OCI-LY1 (cell line): Measurements from ENCODE around the gene GNG12.

ENCODE experiments used
- EZH2 ChIP-seq: fragments of 200-600 bp; sonication (generic), shearing (Covaris generic); IDR thresholded peaks from 2 replicates; pipeline ENCODE4 v1.8.0; 2017; ENCODE audit warnings: borderline replicate concordance, mixed run types, mild to moderate bottlenecking, antibody characterized with exemption, low read length, moderate library complexity, mixed read lengths
- TF ChIP-seq, protein P1 (sequence below): fragments of 200-600 bp; sonication (generic), shearing (Covaris generic); IDR thresholded peaks from 2 replicates; pipeline ENCODE4 v1.5.1; 2017; ENCODE audit warnings: mild to moderate bottlenecking, antibody characterized with exemption, low read length, moderate library complexity, mixed read lengths

DNA sequence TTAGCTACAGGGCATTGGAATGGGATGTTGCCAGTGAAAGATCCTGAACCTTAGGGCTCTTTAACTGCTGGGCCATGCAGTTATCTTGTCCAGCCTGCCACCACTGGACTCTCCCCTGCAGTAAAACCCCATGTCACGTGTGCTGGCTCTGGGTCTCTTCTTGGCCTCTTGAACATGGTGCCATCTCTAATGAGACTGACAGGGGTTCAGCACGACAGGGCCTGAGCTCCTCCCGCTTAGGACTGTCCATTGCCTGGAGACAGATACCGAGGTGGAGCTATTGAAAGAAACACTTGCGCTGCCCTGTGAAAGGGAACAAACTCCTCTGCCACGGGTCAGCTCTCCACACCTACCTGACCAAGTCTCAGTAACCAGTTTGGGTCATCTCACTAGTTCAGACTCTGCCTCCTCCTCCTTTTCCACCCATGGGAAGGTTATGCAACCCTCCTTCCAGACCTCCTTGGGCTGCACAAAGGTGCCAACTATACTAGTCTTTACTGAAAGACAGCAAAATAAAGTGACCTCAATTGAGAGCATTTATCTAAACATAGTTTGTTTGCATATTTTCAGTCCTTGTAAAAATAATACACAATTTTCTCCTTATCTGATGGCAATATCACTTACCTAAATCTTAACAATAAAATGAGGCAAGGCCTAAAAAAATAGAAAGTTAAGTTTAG is 66.0 kb downstream of the GNG12 start:
- TF ChIP-seq, protein P1, sequence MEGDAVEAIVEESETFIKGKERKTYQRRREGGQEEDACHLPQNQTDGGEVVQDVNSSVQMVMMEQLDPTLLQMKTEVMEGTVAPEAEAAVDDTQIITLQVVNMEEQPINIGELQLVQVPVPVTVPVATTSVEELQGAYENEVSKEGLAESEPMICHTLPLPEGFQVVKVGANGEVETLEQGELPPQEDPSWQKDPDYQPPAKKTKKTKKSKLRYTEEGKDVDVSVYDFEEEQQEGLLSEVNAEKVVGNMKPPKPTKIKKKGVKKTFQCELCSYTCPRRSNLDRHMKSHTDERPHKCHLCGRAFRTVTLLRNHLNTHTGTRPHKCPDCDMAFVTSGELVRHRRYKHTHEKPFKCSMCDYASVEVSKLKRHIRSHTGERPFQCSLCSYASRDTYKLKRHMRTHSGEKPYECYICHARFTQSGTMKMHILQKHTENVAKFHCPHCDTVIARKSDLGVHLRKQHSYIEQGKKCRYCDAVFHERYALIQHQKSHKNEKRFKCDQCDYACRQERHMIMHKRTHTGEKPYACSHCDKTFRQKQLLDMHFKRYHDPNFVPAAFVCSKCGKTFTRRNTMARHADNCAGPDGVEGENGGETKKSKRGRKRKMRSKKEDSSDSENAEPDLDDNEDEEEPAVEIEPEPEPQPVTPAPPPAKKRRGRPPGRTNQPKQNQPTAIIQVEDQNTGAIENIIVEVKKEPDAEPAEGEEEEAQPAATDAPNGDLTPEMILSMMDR: no peak
- no peak for TF ChIP-seq EZH2
